ENCODE measurements around the gene HOXD9.

The HOXD9 gene

DNA sequence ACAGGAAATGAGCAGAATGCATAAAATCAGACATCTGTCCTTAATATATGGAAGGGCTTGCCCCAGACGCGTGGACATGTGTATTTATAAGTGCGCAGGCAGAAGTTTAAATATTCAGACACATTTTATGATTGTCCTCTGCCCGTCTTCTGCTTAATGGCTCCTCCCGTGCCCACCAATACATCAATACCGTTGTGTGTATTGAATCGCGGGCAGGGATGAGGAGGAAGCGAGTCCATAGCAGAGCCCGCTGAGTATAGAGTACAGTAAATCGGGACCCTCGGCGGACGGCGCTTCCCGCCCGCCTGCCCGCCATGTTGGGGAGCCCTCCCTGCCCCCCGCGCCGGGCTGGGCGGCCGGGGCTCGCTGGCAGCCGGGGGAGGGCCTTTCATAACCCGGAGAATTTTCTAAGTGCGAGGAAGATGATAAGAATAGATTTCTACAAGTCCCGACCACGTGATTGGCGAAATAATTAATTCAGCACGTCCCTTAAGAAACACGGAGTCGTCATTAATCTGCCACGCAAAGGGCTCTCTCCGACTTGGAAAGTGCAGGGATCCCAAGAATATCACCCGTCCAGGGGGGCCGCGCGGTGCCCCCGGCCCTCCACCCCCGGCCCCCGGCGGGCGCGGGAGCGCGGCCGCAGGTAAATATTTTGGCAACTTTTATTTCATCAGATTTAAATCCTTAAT lies 34.4 kb downstream of the HOXD9 start, which contains the start of gene HOXD3:
HOXD3 (plus strand) TSS at position 501 of the 692 bp plus-strand sequence. CDS start 11,808 bp downstream, outside the sequence.
- no peak for DNase-seq

DNA sequence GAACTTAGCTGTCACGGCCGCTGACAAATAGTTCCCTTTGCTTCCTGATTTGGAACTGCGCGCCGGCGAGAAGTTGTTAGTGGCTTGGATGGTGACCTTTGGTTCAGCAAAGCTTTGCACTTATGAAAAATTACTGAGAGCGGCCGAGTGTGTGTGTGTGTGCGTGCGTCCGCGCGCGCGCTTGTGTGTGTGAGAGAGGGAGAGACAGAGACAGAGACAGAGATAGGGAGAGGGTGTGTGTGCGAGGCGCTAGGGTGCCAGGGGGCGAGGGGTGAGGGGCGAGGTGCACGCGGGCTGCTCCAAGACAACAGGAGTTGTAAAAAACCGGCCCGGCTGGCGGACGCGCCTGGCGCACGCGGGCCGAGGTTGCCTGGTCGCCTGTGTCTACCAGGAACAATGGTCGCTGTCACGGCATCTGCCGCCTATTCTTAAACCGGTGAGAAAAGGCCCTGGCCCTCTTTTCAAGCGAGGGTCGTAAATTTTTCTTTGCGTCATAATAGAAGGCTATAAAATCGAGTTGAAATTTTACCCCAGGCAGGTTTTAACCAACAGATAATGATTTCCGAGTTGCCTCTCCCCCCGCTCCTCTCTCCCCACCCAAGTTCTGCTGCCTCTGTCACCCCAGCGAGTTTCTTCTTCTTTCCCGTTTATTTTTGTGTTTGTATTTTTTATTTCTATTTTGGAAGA lies 35.1 kb downstream of the HOXD9 start:
- no peak for DNase-seq

DNA sequence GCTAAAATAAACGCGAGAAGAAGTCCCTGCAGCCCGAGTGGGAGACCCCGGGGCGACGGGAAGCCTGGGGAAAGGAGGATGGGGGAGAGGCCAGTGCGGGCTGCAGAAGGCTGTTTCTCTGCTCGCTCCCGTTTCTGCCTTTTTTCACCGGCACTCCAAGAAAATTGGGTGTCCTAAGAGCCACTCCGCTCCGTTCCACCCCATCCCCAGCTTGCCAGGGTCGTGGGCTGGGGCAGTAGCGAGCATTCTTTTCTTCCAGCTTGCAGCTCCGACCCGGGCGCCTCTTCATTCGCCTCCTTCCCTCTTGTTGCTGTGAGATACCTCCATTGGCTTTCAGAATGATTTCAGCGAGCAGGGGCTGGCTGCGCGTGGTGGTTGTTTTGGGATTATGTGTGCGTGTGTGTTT lies 35.7 kb downstream of the HOXD9 start:
- no peak for DNase-seq

DNA sequence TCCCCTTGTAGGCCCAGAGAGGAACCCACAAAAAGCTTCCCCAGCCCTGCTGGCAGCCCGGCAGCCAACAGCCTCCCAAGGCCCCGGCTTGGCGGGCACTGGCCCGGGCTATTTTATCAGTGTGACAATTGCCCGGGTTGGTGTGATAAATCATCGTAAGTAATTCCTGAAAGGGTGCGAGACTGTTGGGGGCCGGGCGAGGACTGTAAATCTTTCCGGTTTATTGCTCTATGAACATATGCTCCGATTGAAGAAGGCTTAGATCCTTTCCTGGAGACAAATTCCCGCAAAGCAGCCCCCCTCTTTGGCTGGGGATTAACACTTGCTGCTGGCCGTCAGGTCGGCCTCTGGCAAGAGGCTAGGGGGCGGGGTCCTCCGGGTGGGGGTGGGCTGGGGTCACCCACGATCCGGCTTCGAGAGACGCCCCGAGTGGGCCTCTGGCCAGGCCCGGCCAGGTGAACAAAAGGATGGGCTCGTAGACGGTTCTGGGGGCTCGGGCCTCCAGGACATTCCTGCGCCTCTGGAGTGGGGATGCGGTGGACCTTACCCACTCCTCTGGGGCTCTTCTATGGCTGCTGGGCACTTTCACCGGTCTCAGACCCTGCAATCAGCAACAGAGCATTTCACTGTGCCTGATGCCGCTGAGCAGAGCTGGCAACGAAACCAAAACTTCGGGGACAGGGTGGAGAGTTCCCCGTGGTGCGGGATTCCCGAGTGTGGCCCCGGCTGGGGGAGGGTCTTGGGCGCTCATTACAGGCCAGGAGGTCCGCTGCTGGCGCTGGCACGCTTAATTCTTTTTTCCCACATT lies 36.5 kb downstream of the HOXD9 start:
- DNase-seq = no peak

DNA sequence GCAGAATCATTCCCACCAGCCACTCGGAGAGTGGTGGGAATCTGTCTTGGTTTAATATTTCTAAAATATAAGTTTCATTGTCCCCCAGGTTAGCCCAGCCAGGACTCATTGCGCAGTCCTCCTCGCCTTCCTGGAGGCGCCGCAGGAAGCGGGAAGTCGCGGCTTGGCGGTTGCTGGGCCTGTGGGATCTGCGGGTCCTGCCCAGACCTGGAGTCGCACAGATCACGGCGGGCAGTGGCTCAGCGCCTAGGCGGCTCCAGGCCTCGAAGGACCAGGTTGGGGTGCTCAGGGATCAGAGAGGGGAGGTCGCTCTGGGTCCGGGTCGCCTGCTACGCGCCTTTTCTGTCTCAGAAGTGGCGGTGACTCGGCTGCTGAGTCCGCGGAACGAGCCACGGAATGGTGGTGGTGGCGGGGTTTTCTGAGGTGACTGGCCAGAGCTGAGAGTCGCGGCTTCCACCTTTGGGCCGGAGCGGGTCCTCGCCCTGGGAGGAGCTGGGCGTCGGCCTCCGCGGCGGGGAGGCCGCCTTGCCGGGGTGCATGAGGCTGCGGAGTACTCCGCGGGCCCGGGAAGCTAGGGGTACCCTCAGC lies 37.2 kb downstream of the HOXD9 start:
- DNase-seq = no peak

DNA sequence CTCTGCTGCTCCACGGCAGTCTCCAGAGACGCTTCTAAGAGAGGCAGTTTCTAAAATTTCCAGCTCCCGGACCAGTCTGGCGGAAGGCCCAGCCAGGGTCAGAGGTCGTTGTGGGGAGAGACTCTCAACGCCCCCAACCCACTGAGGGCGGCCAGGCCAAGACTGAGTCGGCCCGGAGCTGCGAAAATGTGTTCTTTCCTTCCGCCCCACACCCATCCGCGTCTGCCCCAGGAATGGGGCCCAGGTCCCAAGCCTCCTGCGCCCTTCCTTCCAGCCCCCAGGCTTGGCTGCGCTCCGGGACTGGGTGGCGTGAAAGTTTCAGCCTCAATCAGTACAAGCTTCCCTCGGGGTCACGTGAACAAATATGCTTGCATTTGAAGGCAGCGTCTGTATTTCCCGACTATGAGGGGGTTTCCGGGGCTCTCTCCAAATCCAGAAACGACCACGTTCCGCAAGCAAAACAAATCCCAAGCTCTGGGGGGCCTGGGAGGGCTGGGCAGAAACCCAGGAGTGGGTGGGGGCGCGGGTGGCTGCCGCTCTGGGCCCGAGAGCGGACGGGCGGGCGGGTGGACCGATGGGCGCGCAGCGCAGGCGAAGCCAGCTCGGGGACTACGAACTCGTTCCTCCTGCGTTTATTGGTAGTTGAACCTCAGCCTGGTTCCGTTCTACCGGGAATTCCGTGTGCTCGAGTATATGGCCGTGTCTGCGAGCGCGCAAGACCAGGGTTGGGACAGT lies 37.9 kb downstream of the HOXD9 start:
- DNase-seq = no peak

DNA sequence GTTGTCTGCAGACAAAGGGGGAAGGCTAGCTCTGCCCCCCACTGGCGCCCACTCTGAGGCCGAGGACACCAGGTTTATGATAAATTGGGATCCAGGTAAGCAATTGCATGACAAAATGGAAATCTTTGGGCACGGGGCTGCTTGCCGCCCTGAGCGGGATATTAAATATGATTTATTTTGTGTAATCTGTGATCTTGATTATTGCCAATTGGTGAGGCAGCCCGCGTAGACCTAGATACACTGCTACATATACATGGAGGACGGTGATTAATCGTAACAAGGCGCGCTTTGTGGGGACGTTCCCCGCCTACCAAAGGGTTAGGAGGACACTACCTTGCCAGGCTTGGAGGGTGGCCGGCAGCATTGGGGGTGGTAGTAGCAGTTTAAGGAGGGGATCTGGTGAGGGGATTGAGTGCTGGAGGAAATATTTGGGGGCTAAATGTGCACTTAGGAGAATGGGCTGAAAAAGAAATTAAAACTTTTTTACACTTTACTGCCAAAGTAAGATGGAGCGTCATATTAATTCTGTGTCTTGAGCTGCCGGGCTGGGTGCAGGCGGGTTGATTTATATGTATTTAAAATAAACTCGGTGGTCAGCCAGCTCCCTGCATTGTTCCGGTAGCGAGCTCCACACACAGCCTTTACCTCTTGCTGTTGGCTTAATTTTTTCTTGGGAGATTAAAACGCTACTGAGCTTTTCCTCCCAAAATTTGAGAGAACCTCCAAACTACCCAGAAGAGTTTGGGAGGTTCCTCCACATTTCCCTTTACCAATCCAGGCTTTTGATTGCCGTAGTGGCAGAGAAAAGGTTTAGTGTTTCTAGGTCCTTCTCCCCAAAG lies 38.7 kb downstream of the HOXD9 start:
- no peak for DNase-seq

DNA sequence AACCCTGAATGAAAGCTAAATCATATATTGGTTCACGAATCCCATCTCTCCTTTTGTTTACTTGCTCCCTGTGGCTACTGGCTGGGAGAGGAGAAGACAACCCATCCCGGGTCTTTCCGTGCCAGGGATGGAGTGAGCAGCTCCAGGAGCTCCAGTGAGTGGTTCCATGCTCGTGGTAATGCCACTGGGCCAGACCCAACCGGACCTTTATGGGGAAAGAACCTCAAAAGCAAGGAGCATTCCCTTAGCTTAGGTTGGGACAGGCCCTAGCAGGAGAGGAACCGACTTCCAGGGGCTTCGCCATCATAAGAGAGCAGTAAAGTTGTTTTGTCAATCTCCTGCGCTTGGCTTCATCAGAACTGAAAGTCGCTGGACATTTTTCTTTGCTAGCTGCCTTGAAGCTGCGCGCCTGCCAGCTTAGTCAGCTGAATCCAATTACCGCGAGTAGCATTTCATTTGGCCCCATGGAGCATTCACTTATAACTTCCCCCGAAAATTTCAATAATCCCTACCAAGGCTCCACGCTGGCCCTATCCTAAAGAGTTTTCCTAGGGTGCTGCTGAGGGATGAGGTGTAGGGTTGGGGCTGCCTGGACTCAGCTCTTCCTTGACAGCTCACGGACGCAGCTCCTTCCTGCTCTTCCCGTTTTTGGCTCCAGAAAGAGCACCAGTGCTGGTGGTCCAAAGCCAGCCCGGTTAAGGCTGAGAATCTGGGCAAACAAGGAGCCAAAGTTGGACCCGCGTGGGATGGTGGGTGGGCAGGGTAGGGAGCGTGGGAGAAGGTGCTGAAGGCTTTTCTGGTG lies 39.5 kb downstream of the HOXD9 start:
- no peak for DNase-seq

DNA sequence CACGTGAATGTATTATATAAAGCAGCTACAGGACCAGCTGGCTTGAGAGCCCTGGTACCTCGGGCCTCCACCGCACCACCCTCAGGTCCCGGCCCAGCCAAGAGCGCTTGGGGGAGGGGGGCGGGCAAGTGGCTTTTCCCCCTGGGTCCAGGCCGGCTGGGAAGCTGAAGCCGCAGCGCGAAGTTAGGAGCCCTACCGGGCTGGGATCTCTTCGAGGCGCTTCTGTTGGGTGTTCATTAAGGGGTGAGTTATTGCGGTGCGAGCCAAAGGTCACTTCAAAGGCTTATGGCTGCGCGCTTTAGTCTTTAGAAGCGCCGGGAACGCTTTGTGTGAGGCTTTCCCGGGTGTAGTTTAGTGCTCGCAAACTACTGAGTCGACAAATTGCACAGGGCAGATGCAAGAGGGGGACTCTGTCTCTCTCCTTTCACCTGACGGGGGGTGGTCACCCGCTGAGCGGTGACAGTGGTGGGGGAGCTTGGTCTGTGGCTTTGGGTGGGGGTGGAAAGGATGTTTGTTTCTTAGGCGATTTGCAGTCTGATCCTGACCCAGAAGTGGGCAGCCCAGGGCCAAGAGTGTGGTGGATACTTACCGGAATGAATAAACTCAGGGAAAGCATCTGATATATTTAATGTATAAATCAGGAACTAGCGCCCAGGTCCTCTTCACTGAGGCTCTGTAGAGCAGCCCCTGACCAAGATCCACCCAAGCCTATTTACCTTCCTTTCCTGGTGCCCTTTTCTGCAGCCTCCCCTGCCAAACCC lies 40.6 kb downstream of the HOXD9 start:
- DNase-seq = no peak

DNA sequence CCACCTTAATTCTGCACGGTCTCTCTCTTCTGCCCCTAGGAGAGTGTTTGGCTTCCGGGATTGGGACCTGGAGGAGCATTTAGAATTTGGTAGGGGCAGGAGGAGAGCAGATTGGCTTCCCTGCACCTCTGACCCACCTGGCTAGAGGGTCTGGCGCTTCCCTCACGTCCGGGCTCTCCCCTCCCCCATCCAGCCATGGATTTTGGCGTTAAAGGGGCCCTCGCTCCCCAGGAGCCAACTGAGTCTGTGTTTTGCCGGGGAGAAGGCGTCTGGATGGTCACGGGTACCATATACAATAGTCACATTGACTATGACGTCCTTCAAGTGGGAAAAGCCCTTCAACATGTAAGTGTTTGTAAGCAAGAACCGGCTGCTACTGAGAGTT lies 41.1 kb downstream of the HOXD9 start:
- no peak for DNase-seq

DNA sequence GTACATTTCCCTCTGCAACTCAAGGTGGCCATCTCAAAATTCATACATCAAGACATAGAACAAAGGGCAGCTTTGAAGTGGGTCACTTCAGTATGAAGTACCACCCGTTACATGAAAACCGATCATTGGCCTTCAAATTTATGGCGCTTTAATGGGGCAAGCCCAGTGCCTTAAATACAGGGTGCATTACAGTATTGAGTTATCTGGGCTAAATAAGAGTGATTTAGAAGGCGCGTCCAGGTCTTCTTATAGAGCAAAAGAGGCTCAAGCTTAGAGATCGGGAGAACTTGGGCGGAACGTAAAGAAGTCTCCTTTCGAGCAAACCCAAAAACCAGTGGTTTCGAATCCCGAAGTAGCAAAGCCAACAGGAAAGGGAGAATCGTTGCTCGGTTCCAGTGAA lies 41.7 kb downstream of the HOXD9 start:
- no peak for DNase-seq

DNA sequence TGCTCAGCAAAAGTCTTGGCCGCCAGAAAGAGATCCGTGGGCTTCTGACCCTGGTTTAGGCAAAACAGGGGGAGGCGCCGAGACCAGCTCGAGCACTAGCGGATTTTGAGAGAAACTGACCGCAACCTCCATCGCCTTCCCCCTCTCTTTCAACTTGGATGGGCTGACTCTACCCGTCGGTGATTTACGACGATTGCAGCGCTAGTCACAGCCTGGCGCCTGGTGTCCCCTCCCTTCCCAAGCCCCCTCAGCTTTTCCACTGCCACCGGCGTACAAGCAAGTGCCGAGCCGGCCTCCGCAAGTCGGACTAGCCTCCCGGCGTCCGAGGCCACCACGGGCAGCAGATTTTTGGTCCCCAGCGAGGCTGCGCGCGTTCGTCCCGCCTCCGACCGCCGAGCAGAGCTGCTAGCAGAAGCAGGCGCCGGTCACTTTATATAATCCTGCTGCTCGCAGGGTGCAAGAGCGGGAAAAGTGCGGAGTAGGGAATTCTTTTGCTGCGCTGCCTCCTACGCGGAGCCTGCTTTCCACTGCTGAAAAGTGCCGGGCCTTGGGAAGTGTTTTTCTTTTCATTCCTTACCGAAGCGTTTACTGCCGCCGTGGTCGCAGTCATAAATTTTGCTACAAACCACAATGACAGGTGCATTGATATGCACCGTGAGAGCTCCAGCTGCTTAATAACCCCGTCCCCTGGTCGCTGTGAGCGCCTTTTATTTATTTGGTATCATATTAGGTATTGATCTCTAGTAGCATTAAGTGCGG lies 42.3 kb downstream of the HOXD9 start:
- DNase-seq = no peak

DNA sequence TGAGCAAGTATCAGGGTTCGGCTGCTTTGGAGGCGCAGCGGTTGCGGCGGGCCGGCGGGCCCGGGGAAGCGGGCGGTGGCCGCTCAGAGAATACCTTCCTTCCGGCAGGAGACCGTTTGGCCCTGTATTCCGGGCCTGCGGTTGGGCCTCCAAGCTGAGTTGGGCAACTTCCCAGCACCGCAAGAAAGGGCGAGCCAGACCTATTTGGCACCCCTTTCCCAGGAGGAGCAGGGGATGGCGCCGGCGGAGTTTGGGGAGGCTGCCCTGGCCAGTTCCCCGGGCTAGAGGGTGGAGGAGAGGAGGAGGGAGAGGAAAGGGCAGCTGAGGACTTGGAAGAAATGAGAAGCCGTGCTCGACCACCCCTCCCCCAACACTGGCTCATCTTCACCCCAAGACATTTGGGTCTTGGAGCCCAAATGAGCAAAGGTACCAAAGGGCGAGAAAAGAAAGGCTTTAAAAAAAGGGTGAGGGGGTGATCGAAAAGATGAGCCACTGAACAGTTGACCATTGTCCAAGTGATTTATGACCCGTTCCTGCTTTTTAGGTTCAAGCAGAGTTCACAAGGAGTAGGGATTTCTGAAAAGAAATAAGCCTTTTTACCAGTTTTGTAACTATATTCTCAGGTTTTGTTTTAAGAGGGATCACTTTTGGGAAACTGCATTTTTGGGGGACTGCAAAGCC lies 43.0 kb downstream of the HOXD9 start:
- DNase-seq = no peak

DNA sequence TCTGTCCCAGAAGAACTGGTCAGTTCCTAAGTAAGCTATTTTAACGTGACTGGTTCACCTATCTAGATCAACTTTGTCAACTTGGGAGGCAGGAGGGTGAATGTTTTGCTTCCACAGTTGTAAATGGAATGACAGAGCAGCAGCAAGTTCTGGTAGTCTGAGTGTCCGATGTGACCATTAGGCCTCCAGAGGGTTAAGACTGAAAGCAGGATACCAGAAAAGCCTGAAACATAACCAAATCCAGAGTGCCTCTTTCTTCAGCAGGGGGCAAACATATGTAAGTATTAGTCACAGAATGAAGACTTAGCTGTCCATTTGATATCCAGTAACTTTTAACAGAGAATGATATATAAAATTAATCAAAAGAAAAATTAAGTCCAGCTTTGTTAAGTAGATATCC lies 43.8 kb downstream of the HOXD9 start:
- no peak for DNase-seq

DNA sequence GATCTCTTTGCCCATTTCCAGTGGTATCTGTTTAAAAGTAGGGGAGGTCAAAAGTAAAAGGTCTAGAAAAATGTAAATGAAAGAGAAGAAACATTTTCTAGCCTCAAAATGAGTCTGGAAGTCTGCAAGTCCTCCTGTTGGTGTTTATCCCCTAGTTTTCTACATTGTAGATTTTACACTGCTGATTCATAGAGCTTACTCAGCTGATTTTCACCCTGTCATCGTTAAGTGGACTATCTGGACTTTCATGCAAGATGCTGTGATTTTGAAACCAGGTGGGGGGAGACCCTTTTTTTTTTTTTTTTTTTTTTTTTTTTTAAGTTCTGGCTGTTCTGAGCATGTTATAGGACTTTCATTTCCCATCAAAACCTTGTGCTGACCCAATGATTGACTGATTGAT lies 44.9 kb downstream of the HOXD9 start:
- DNase-seq = no peak

DNA sequence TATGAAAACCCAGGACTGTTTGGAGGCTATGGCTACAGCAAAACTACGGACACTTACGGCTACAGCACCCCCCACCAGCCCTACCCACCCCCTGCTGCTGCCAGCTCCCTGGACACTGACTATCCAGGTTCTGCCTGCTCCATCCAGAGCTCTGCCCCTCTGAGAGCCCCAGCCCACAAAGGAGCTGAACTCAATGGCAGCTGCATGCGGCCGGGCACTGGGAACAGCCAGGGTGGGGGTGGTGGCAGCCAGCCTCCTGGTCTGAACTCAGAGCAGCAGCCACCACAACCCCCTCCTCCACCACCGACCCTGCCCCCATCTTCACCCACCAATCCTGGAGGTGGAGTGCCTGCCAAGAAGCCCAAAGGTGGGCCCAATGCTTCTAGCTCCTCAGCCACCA lies 46.7 kb downstream of the HOXD9 start:
- no peak for DNase-seq

DNA sequence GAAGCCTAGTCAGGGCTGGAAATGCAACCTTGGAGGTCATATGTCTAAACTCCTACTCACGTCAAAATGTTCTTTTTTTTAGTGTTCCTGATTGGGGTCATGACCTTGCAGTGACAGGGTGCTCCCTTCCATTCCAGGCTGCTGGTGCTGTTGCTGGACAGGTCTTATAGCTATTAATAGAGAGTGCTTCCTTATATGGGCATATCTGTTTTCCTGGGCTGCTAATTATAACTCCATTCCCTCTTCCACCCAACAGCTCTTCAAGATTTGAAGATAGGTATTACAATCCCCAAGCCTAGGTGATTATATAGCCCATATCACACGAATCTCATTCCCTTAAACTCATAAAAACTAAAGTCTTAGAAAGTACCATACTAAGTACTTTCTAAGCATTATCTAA lies 47.2 kb downstream of the HOXD9 start:
- no peak for DNase-seq

DNA sequence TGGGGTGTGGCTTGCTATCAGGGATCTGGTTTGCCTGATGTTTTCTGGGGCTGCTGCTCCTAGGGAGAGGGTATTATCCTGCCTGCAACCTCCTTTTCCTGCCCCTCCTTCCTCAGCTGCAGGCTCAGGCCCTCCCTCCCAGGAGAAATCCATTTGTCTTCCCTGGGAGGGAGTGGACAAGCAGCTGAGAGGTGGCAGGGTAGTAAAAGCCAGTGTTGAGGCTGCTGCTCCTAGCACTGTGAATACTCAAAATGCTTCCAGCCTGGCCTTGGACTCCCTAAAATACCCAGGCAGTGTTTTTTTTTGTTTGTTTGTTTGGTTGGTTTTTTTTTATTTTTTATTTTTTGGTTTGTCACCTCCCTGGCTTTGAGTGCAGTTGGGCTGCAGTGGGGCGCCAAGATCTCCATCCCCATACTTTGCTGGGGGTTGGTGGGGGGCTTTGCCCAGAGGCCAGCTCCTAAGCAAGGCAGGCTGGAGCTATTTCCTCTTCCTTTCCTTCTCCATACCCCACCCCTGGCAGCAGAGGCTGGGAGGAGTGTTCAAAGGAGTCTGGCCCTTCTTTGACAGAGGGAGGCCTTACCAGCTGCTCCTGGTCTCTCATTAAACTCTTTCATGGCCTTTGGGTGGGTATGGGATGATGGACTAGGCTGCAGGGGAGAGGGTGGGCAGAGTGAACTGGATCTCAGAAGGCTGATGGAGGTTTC lies 48.2 kb downstream of the HOXD9 start:
- DNase-seq = no peak

Data from CD4-positive, alpha-beta T cell treated with Interleukin-17A for 1 hour (primary cell).